ENCODE results near the gene LOXL3. TPM values are rescaled to one million over a fixed set of nuclear protein-coding genes. Genes with fewer than 3 reads are reported as not detected.
A peak's percentile ranks its signal among the peaks of the same experiment; 100 is the strongest.

Gene LOXL3
- polyA plus RNA-seq, 1 of the 3 experiments (the other 2 are of a cell fraction): 47.9 TPM

GRCh38 chr2:74527741-74528140 is 26.0 kb downstream of the LOXL3 start:
- ChIA-PET POLR2A (interaction anchor here (2.5 kb wide), 1 partner anchor 27 kb away, joined by 10 read pairs; no protein-coding TSS in a partner anchor), CTCF (interaction anchor here (1.6 to 6.3 kb wide), 2 partner anchors 19 to 44 kb away, joined by 9 to 80 read pairs; partner anchors contain the start of genes CCDC142, PCGF1 and TTC31)
- Histone ChIP-seq H3K9me3 (no peaks in the 10 kb centered on the region), H3K4me2 (peak overlapping the region; percentile 90; the same call in 1 of the 2 replicates), H3K4me1 (ENCODE audit: control insufficient read depth in 1 of 2, insufficient read depth in 2 of 2, low read depth in 1 of 2, low read length in 1 of 2) (peaks cover 13 to 24% of the 10 kb centered on the region in 2 experiments), H2AFZ (ENCODE audit: low read depth) (no peak overlapping the region), H3K27ac (ENCODE audit: low read depth in 2 of 2, low read length in 1 of 2) (no peak overlapping the region), H3K9ac (no peak overlapping the region), H3K4me3 (ENCODE audit: low read depth in 2 of 2, low read length in 1 of 2) (no peak overlapping the region), H3F3A (replicated peaks; ENCODE audit: insufficient read depth) (peaks cover 11% of the 10 kb centered on the region), H3K36me3 (replicated peaks in 1 of 2; ENCODE audit: control insufficient read depth in 1 of 2, insufficient read depth in 2 of 2, low read length in 1 of 2) (peaks cover 25 to 38% of the 10 kb centered on the region in 2 experiments), H3K79me2 (ENCODE audit: insufficient read depth) (peaks cover 45% of the 10 kb centered on the region), H3K27me3 (ENCODE audit: insufficient read depth) (no peaks in the 10 kb centered on the region), H4K20me1 (ENCODE audit: insufficient read depth) (no peaks in the 10 kb centered on the region), H3K9me2 (no peaks in the 10 kb centered on the region)
- 97% methylated on average over 9 of the region's 9 CpGs for WGBS (ENCODE audit: low lambda C conversion rate)
- no peak for DNase-seq
- TF ChIP-seq GATA2 (CRISPR knock-in tag; IDR thresholded peaks at IDR 0.05) (no peak), FOSL2 (IDR thresholded peaks at IDR 0.05; ENCODE audit: borderline replicate concordance, low read depth) (no peak), FOXJ3 (CRISPR knock-in tag; IDR thresholded peaks at IDR 0.05) (no peak), TEAD4 (IDR thresholded peaks at IDR 0.05; ENCODE audit: borderline replicate concordance, insufficient read depth) (no peak), REST (IDR thresholded peaks at IDR 0.05; ENCODE audit: low read depth, low read length) (no peak), RXRA (IDR thresholded peaks at IDR 0.05; ENCODE audit: borderline replicate concordance, low read depth) (no peak), RCOR1 (IDR thresholded peaks at IDR 0.05; ENCODE audit: low read length) (no peak), USF1 (IDR thresholded peaks at IDR 0.05; ENCODE audit: borderline replicate concordance, low read depth) (no peak), USF2 (IDR thresholded peaks at IDR 0.05; ENCODE audit: borderline replicate concordance, low read depth, low read length) (no peak), EP300 (IDR thresholded peaks at IDR 0.05; ENCODE audit: borderline replicate concordance in 1 of 2, low read depth in 1 of 2, low read length in 1 of 2) (no peak), CHD2 (IDR thresholded peaks at IDR 0.05; ENCODE audit: low read length, partially characterized antibody) (no peak), PBX3 (IDR thresholded peaks at IDR 0.05) (no peak)
